Measurements from ENCODE around the gene SMC3.

GRCh38 chr10:110629680-110630191, 62.2 kb downstream of the SMC3 start:
- TF ChIP-seq, protein P1, sequence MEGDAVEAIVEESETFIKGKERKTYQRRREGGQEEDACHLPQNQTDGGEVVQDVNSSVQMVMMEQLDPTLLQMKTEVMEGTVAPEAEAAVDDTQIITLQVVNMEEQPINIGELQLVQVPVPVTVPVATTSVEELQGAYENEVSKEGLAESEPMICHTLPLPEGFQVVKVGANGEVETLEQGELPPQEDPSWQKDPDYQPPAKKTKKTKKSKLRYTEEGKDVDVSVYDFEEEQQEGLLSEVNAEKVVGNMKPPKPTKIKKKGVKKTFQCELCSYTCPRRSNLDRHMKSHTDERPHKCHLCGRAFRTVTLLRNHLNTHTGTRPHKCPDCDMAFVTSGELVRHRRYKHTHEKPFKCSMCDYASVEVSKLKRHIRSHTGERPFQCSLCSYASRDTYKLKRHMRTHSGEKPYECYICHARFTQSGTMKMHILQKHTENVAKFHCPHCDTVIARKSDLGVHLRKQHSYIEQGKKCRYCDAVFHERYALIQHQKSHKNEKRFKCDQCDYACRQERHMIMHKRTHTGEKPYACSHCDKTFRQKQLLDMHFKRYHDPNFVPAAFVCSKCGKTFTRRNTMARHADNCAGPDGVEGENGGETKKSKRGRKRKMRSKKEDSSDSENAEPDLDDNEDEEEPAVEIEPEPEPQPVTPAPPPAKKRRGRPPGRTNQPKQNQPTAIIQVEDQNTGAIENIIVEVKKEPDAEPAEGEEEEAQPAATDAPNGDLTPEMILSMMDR (conservative IDR thresholded peaks at IDR 0.05; ENCODE audit: low read depth, low read length) = no peak
- TF ChIP-seq ELK1 (IDR thresholded peaks at IDR 0.05; ENCODE audit: borderline replicate concordance, low read depth, low read length) (no peak), RAD21 (IDR thresholded peaks at IDR 0.05; ENCODE audit: low read length) (no peak)
